ENCODE results near the gene STK33. TPM values are rescaled to one million over a fixed set of nuclear protein-coding genes. Genes with fewer than 3 reads are reported as not detected.

Gene STK33
- 3.8 to 4.9 TPM (median 4.4 TPM) in 5 replicates for total RNA-seq (2022; extraction: Qiagen RNA extraction; ENCODE audit: low read depth)

GRCh38 chr11:8593935-8594909 is at the start of gene STK33:
Gene STK33, minus strand, starts transcription at chr11:8594228. Its CDS starts 119,323 bp downstream, at chr11:8474905.

Other genes with a start within 250 kb of the STK33 start
- 1.5 to 2.7 TPM (median 1.6 TPM) in 5 replicates for gene TRIM66, start 88.4 kb upstream of the STK33 start, total RNA-seq (2022; extraction: Qiagen RNA extraction; ENCODE audit: low read depth)
- 2,543 to 2,827 TPM (median 2,621 TPM) in 5 replicates for gene RPL27A, start 88.6 kb upstream of the STK33 start, total RNA-seq (2022; extraction: Qiagen RNA extraction; ENCODE audit: low read depth)

Data from A549 treated with GW870086 at 1 μM for 4 hours (cell line).